Measurements from ENCODE around the gene DLGAP5.

Gene DLGAP5

DNA sequence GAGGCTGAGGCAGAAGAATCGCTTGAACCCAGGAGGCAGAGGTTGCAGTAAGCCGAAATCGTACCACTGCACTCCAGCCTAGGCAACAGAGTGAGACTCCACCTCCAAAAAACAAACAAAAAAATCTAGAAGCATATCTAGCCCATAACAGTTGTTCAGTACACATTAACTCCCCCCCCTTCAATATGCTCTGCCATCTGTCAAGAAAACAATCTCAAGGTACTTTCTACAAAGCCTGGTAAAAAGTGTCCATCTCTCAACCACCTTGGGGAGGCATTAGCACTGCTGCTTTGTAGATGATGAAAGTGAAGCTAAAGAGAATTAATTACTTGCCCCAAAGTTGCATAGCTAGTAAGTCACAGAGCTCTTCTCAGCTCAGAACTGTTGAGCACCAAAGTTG lies 37.4 kb downstream of the DLGAP5 start:
- no peak for DNase-seq (ENCODE audit: low read depth)
- TF ChIP-seq, protein P1, sequence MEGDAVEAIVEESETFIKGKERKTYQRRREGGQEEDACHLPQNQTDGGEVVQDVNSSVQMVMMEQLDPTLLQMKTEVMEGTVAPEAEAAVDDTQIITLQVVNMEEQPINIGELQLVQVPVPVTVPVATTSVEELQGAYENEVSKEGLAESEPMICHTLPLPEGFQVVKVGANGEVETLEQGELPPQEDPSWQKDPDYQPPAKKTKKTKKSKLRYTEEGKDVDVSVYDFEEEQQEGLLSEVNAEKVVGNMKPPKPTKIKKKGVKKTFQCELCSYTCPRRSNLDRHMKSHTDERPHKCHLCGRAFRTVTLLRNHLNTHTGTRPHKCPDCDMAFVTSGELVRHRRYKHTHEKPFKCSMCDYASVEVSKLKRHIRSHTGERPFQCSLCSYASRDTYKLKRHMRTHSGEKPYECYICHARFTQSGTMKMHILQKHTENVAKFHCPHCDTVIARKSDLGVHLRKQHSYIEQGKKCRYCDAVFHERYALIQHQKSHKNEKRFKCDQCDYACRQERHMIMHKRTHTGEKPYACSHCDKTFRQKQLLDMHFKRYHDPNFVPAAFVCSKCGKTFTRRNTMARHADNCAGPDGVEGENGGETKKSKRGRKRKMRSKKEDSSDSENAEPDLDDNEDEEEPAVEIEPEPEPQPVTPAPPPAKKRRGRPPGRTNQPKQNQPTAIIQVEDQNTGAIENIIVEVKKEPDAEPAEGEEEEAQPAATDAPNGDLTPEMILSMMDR (conservative IDR thresholded peaks at IDR 0.05; ENCODE audit: control insufficient read depth, insufficient read depth, low read depth, low read length): no peak
- H3K4me3 ChIP-seq (ENCODE audit: control insufficient read depth, low read depth, low read length): no peak overlapping the region

DNA sequence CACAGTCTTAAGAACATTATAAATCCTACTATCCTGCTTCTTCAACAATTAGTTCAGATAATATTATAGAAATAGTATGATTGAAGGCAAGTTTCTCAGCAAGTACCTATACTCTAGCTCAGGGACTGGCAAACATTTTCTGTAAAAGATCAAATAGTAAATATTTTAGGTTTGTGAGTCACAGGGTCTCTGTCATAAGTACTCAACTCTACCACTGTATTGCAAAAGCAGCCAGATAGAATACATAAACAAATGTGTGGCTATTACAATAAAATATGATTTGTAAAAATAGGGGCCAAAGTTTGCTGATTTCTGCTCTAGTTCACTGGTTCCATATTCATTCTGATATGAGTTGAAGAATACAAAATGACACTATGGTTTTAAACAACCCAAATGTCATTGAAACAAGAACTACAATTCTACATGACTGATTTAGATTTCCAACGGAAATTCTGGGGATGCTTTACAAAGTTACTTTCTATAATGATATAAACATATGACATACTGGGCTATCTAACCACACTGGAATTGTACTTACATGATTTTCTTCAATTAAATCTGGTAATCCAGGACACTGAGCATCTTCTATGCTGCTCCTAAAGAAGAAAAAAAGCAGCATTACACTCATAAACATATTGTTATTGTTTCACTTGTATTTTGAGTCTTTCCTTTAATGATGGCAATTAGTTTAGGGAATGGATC lies 39.2 kb downstream of the DLGAP5 start:
- DNase-seq (ENCODE audit: low read depth): peak; percentile 61
- H3K4me3 ChIP-seq (ENCODE audit: control insufficient read depth, low read depth, low read length): no peak overlapping the region
- TF ChIP-seq, protein P1 (conservative IDR thresholded peaks at IDR 0.05; ENCODE audit: control insufficient read depth, insufficient read depth, low read depth, low read length): no peak

DNA sequence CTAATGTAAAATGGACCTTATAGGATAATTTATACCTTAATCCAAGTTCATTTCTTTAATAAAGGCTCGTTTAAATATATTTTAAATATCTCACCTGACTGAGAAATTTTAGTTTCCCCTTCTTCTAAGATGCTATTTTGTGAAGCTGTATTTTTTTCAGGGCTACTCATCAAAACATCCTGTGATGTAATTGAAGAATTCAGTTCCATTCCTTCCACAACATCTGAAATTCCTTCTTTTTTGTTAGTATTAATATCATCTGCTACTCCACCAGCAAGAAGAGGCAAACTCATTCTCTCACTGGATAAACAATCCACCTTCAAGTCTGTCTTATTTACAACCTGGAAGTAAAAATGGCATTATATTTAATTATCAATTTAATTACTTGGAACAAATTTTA lies 39.8 kb downstream of the DLGAP5 start:
- no peak overlapping the region for H3K4me3 ChIP-seq (ENCODE audit: control insufficient read depth, low read depth, low read length)
- TF ChIP-seq, protein P1 (conservative IDR thresholded peaks at IDR 0.05; ENCODE audit: control insufficient read depth, insufficient read depth, low read depth, low read length): no peak
- DNase-seq (ENCODE audit: low read depth): no peak

DNA sequence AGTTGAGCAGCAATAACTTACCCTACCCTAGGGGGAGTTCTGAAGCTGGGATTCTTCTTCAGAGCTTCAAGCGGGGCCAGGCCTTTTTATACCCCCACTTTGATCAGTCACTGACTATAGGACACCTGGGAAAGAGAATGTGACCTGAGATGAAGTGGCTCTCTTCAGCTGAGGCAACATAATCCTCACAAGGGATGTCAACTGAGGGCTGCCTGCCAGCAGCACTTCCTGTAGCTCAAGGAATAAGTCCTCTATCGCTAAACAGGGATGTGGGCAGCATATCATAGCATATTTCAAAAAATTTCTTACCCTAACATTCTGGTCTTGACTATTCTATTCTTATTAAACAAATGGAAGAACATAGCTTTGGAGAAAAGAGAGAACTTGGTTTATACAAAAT lies 45.0 kb downstream of the DLGAP5 start:
- H3K4me3 ChIP-seq (ENCODE audit: control insufficient read depth, low read depth, low read length): no peak overlapping the region
- no peak for DNase-seq (ENCODE audit: low read depth)
- TF ChIP-seq, protein P1 (conservative IDR thresholded peaks at IDR 0.05; ENCODE audit: control insufficient read depth, insufficient read depth, low read depth, low read length): no peak

DNA sequence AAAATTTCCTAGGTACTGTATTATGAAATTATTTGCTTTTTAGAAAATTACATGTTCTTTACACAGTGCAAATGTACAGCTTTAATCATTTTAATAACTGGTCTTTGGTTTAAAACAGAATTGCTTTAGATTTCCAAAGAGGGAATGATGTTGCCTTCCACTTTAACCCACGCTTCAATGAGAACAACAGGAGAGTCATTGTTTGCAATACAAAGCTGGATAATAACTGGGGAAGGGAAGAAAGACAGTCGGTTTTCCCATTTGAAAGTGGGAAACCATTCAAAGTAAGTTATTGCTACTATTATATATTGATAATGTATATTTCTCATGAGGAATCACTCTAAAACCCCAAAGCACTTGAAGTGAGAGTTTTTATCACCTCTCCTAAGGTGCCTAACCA lies 48.9 kb downstream of the DLGAP5 start:
- TF ChIP-seq, protein P1 (conservative IDR thresholded peaks at IDR 0.05; ENCODE audit: control insufficient read depth, insufficient read depth, low read depth, low read length): no peak
- no peak for DNase-seq (ENCODE audit: low read depth)
- no peak overlapping the region for H3K4me3 ChIP-seq (ENCODE audit: control insufficient read depth, low read depth, low read length)

DNA sequence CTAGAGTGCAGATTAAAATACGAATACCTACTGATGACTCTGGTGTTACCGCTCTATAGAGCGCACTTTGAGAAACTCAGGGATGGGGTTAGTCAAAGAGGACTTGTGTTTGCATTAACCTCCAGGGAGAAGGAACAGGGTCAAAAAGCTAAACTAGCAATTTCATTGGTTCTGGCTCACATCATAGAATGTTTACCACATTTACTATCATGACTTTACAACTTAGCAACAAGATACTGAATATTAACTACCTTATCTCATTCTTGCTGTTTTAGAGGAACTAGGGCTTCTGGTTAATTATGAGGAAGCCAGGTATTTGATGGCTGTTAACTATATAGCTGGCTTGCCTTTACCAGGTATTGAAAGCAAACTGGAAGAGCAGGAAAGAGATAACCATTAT lies 49.6 kb downstream of the DLGAP5 start:
- TF ChIP-seq, protein P1 (conservative IDR thresholded peaks at IDR 0.05; ENCODE audit: control insufficient read depth, insufficient read depth, low read depth, low read length): no peak
- DNase-seq (ENCODE audit: low read depth): no peak
- H3K4me3 ChIP-seq (ENCODE audit: control insufficient read depth, low read depth, low read length): no peak overlapping the region
